ENCODE data around the gene TM9SF1. TPM values are rescaled to one million over a fixed set of nuclear protein-coding genes. Genes with fewer than 3 reads are reported as not detected.
A peak's percentile ranks its signal among the peaks of the same experiment; 100 is the strongest.

Gene TM9SF1
- total RNA-seq, 3 donors from 2014 or later, result 52.3 to 75.7 (median 71.1) TPM

- no peaks in the 10 kb centered on the region for H3K4me1 ChIP-seq
- peaks cover 7% of the 10 kb centered on the region for H3K36me3 ChIP-seq
- no peaks in the 10 kb centered on the region for H3K27me3 ChIP-seq
- no peak for DNase-seq (ENCODE audit: low spot score in 2 of 2)
- intact Hi-C loops (cut with DNase I; ENCODE audit: low total_unique reads), result no loop called here
- TF ChIP-seq POLR2A (IDR thresholded peaks at IDR 0.05) (no peak), CTCF (IDR thresholded peaks at IDR 0.05) (no peak)
- H3K27ac ChIP-seq, result no peak overlapping the region
- H3K9me3 ChIP-seq, result no peaks in the 10 kb centered on the region
- no peak overlapping the region for H3K4me3 ChIP-seq
Measured at GRCh38 chr14:24181371-24182077, 13.7 kb downstream of the TM9SF1 start.

- H3K27ac ChIP-seq, result peak overlapping the region; percentile 66 to 83
- no peaks in the 10 kb centered on the region for H3K4me1 ChIP-seq
- no peak for TF ChIP-seq POLR2A (IDR thresholded peaks at IDR 0.05)
- no peak for TF ChIP-seq CTCF (IDR thresholded peaks at IDR 0.05)
- no peak for TF ChIP-seq POLR2AphosphoS5 (IDR thresholded peaks at IDR 0.05)
- H3K9me3 ChIP-seq, result no peaks in the 10 kb centered on the region
- intact Hi-C loops (cut with DNase I; ENCODE audit: low total_unique reads), result no loop called here
- peaks cover 8% of the 10 kb centered on the region for H3K36me3 ChIP-seq
- no peak overlapping the region for H3K4me3 ChIP-seq
- DNase-seq (ENCODE audit: low spot score in 2 of 2), result no peak
- no peaks in the 10 kb centered on the region for H3K27me3 ChIP-seq
Measured at GRCh38 chr14:24179961-24180796, 15.1 kb downstream of the TM9SF1 start.

GRCh38 chr14:24179294-24179960 lies 15.8 kb downstream of the TM9SF1 start:
- TF ChIP-seq CTCF (IDR thresholded peaks at IDR 0.05), result no peak
- TF ChIP-seq POLR2A (IDR thresholded peaks at IDR 0.05), result no peak
- no peak for TF ChIP-seq POLR2AphosphoS5 (IDR thresholded peaks at IDR 0.05)
- Histone ChIP-seq H3K4me1 (no peaks in the 10 kb centered on the region), H3K9me3 (no peaks in the 10 kb centered on the region), H3K4me3 (no peak overlapping the region), H3K27ac (peak overlapping the region; percentile 66 to 83), H3K27me3 (no peaks in the 10 kb centered on the region), H3K36me3 (peaks cover 7% of the 10 kb centered on the region)
- intact Hi-C loops (cut with DNase I; ENCODE audit: low total_unique reads), result no loop called here
- no peak for DNase-seq (ENCODE audit: low spot score in 2 of 2)

- Histone ChIP-seq H3K4me1 (no peaks in the 10 kb centered on the region), H3K27me3 (no peaks in the 10 kb centered on the region), H3K9me3 (no peaks in the 10 kb centered on the region), H3K36me3 (peaks cover 3% of the 10 kb centered on the region), H3K27ac (peak overlapping the region in 1 of 2 donors; percentile 83), H3K4me3 (no peak overlapping the region)
- no peak for TF ChIP-seq POLR2A (IDR thresholded peaks at IDR 0.05)
- no peak for TF ChIP-seq POLR2AphosphoS5 (IDR thresholded peaks at IDR 0.05)
- no peak for TF ChIP-seq CTCF (IDR thresholded peaks at IDR 0.05)
- intact Hi-C loops (cut with DNase I; ENCODE audit: low total_unique reads), result no loop called here
- DNase-seq (ENCODE audit: low spot score in 2 of 2), result no peak
Measured at GRCh38 chr14:24178399-24179178, 16.7 kb downstream of the TM9SF1 start.

Data from breast epithelium (tissue), 4 donors.